GM23338 (cell line): ENCODE results near the gene CTBP2. TPM values are rescaled to one million over a fixed set of nuclear protein-coding genes. Genes with fewer than 3 reads are reported as not detected.
A peak's percentile ranks its signal among the peaks of the same experiment; 100 is the strongest.

Experiments
- ATAC-seq: fragments of 200-7000 bp; cut with Tn5 transposase; 3 replicates; pipeline ENCODE4 v1.9.1; 2020
- DNase-seq: peaks from one replicate; pipeline ENCODE4 v3.0.0-alpha.2; 2015; ENCODE audit warnings: low spot score
- H2AFZ ChIP-seq: fragments of 200-600 bp; sonication (generic); 2 replicates; pipeline ENCODE4 v1.8.0; 2016; ENCODE audit warnings: antibody characterized with exemption, mild to moderate bottlenecking, moderate library complexity
- H3F3A ChIP-seq: fragments of 200-600 bp; sonication (generic); replicated peaks from 2 replicates; pipeline ENCODE4 v1.8.0; 2017; ENCODE audit warnings: antibody characterized with exemption, mixed run types, low read depth
- H3K27ac ChIP-seq: fragments of 200-600 bp; sonication (generic); 2 replicates; pipeline ENCODE4 v1.6.1; 2016; ENCODE audit warnings: low read depth
- H3K27me3 ChIP-seq: fragments of 200-600 bp; sonication (generic); 2 replicates; pipeline ENCODE4 v1.8.0; 2016; ENCODE audit warnings: mild to moderate bottlenecking, mixed run types, moderate library complexity; ENCODE audit not compliant: insufficient read depth
- H3K36me3 ChIP-seq: fragments of 200-600 bp; sonication (generic); 2 replicates; pipeline ENCODE4 v1.8.0; 2016; ENCODE audit warnings: mild to moderate bottlenecking; ENCODE audit not compliant: insufficient read depth
- H3K4me1 ChIP-seq: fragments of 200-600 bp; sonication (generic); 2 replicates; pipeline ENCODE4 v1.8.0; 2016; ENCODE audit warnings: mild to moderate bottlenecking, moderate library complexity; ENCODE audit not compliant: insufficient read depth
- H3K4me2 ChIP-seq: fragments of 200-600 bp; sonication (generic); 2 replicates; pipeline ENCODE4 v1.7.1; 2017; ENCODE audit warnings: mixed run types
- H3K4me3 ChIP-seq: fragments of 200-600 bp; sonication (generic); 2 replicates; pipeline ENCODE4 v1.6.1; 2016; ENCODE audit warnings: mixed run types
- H3K79me2 ChIP-seq: fragments of 200-600 bp; sonication (generic); replicated peaks from 2 replicates; pipeline ENCODE4 v1.8.0; 2017; ENCODE audit warnings: mild to moderate bottlenecking; ENCODE audit not compliant: insufficient read depth
- H3K9me2 ChIP-seq: fragments of 200-600 bp; sonication (generic); 2 replicates; pipeline ENCODE4 v1.8.0; 2017; ENCODE audit not compliant: insufficient read depth
- H4K20me1 ChIP-seq: fragments of 200-600 bp; sonication (generic); replicated peaks from 2 replicates; pipeline ENCODE4 v1.8.0; 2017; ENCODE audit warnings: mild to moderate bottlenecking; ENCODE audit not compliant: insufficient read depth
- H3K27ac Mint-ChIP-seq: 2 replicates; pipeline ENCODE4 v1.8.0; 2020; ENCODE audit warnings: inconsistent platforms, mild to moderate bottlenecking, moderate library complexity, mixed read lengths
- H3K27me3 Mint-ChIP-seq: 3 replicates; pipeline ENCODE4 v1.8.0; 2022; ENCODE audit warnings: low read depth, mild to moderate bottlenecking, moderate library complexity, mixed read lengths, inconsistent platforms; ENCODE audit not compliant: insufficient read depth, poor library complexity
- H3K36me3 Mint-ChIP-seq: 3 replicates; pipeline ENCODE4 v1.8.0; 2021; ENCODE audit warnings: low read depth, mild to moderate bottlenecking, inconsistent platforms, moderate library complexity, mixed read lengths
- H3K4me1 Mint-ChIP-seq: 3 replicates; pipeline ENCODE4 v1.8.0; 2020; ENCODE audit warnings: mild to moderate bottlenecking, inconsistent platforms, mixed read lengths
- H3K4me3 Mint-ChIP-seq: 3 replicates; pipeline ENCODE4 v1.8.0; 2021; ENCODE audit warnings: moderate library complexity, mild to moderate bottlenecking, inconsistent platforms, mixed read lengths
- H3K9me3 Mint-ChIP-seq: 3 replicates; pipeline ENCODE4 v1.8.0; 2020; ENCODE audit warnings: moderate library complexity, mild to moderate bottlenecking, inconsistent platforms, mixed read lengths
- CTCF ChIP-seq, 2 experiments: fragments of 200-600 bp in 1 of 2; sonication (generic) in 1 of 2; conservative IDR thresholded peaks; 2 replicates each; pipeline versions ENCODE4 v1.5.1 to v1.6.1; 2016 to 2017; ENCODE audit warnings: antibody characterized with exemption in 2 of 2, low read depth in 2 of 2, mild to moderate bottlenecking in 2 of 2, moderate library complexity in 1 of 2
- JUNB ChIP-seq: IDR thresholded peaks from one replicate; pipeline ENCODE4 v1.6.1; 2016; ENCODE audit warnings: antibody characterized with exemption; ENCODE audit not compliant: unreplicated experiment
- POLR2AphosphoS5 ChIP-seq: IDR thresholded peaks from 2 replicates; pipeline ENCODE4 v1.6.1; 2016; ENCODE audit warnings: antibody characterized with exemption, low read depth
- REST ChIP-seq: IDR thresholded peaks from one replicate; pipeline ENCODE4 v1.6.1; 2018; ENCODE audit warnings: antibody characterized with exemption; ENCODE audit not compliant: unreplicated experiment
- STAT1 ChIP-seq: IDR thresholded peaks from one replicate; pipeline ENCODE4 v1.6.1; 2016; ENCODE audit warnings: antibody characterized with exemption; ENCODE audit not compliant: unreplicated experiment
- ZNF331 ChIP-seq: fragments of 250-450 bp; sonication (Bioruptor Pico); IDR thresholded peaks from 2 replicates; pipeline ENCODE4 v1.5.0; 2020; ENCODE audit warnings: low read depth, mild to moderate bottlenecking, moderate library complexity
- polyA plus RNA-seq: library from polyadenylated mRNA; unstranded; fragments of >200 nt; fragmentation: Nextera tagmentation; extraction: Ambion mirVana; gene quantifications from 2 replicates; pipeline ENCODE4 v1.2.1, GENCODE V29; 2016
- total RNA-seq: library from RNA; depleted of rRNA; stranded (reverse); fragments of >200 nt; shearing (Covaris generic); gene quantifications from 2 replicates; pipeline ENCODE4 v1.2.3, GENCODE V29; 2014
- TF ChIP-seq, protein P1 (sequence below): IDR thresholded peaks from 2 replicates; pipeline ENCODE4 v1.6.1; 2016; ENCODE audit warnings: antibody characterized with exemption

Gene CTBP2
- total and polyA plus RNA-seq, 2 experiments from 2014 or later: 133 to 265 TPM

DNA sequence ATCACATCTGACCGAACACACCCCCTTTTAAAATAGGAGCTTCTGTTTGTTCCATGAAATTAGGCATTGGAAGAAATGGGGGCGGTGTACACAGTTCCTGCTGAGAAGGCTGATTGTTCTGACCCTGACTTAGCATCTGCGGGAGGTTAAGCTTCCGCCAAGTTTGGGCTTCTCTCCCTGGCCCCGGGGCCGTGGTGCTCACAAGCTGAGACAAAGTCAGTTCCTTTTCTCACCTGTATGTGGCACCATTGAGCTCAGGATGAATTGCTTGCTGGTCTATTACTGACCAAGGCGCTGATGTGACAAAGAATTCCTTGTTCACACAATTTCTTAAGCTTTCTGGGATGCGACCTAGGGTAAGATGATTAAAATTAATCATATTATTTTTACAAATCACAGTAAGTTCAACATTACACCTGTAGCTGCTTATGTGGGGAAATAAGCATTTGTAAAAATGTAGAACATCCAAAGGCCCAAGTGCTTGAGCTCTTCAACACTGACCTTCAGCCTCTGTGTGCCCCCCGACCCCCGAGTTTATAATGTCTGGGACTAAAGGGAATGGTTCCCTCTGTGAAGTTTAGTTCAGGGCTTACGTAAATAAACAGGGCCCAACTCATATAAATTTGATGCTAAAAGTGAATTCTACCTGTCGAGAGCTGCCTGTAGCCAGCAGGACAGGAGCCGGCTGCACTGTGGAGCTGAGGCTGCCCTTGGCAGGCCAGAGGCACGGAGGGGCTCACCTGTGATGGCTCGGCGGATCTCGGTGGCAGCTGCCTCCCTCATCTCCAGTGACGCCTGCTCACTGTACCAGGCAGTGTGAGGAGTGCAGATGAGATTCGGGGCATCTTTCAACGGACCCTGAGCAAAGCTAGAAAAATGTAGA, 167.7 kb downstream of the CTBP2 start:
- DNase-seq (peak; percentile 83), ATAC-seq (peak; percentile 68)
- Histone ChIP-seq H2AFZ (no peak overlapping the region), H3K36me3 (peaks cover 50% of the 10 kb centered on the region), H3K4me3 (no peak overlapping the region), H3K4me2 (no peak overlapping the region), H3K27ac (peak overlapping the region; percentile 18; the same call in 1 of the 2 replicates), H3K79me2 (peaks cover 5% of the 10 kb centered on the region; the same call in 1 of the 2 replicates), H4K20me1 (peaks cover 43% of the 10 kb centered on the region), H3K27me3 (no peaks in the 10 kb centered on the region), H3K9me2 (no peaks in the 10 kb centered on the region), H3F3A (peaks cover 56% of the 10 kb centered on the region), H3K4me1 (no peaks in the 10 kb centered on the region; the same call in 1 of the 2 replicates)
- H3K9me3 Mint-ChIP-seq: no peaks in the 10 kb centered on the region; the same call in 2 of the 3 replicates
- TF ChIP-seq, protein P1, sequence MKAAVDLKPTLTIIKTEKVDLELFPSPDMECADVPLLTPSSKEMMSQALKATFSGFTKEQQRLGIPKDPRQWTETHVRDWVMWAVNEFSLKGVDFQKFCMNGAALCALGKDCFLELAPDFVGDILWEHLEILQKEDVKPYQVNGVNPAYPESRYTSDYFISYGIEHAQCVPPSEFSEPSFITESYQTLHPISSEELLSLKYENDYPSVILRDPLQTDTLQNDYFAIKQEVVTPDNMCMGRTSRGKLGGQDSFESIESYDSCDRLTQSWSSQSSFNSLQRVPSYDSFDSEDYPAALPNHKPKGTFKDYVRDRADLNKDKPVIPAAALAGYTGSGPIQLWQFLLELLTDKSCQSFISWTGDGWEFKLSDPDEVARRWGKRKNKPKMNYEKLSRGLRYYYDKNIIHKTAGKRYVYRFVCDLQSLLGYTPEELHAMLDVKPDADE: no peak
- TF ChIP-seq CTCF (conservative IDR thresholded peaks at IDR 0.05; ENCODE audit: low read depth in 2 of 2): peak; percentile 64 to 65
- peaks cover 2% of the 10 kb centered on the region; the same call in 1 of the 3 replicates for H3K4me1 Mint-ChIP-seq
- peak overlapping the region; percentile 75 for H3K27ac Mint-ChIP-seq
- no peak overlapping the region for H3K4me3 Mint-ChIP-seq
- H3K27me3 Mint-ChIP-seq: peaks cover 61% of the 10 kb centered on the region
- H3K36me3 Mint-ChIP-seq: peaks cover 97% of the 10 kb centered on the region

- Histone ChIP-seq H3K36me3 (peaks cover 53% of the 10 kb centered on the region), H3K4me1 (no peaks in the 10 kb centered on the region; the same call in 1 of the 2 replicates), H4K20me1 (peaks cover 43% of the 10 kb centered on the region), H3K79me2 (peaks cover 5% of the 10 kb centered on the region; the same call in 1 of the 2 replicates), H3K27me3 (no peaks in the 10 kb centered on the region), H3K9me2 (no peaks in the 10 kb centered on the region), H3K4me3 (no peak overlapping the region), H3K27ac (peak overlapping the region; percentile 59; the same call in 1 of the 2 replicates), H3K4me2 (no peak overlapping the region), H3F3A (peaks cover 53% of the 10 kb centered on the region), H2AFZ (no peak overlapping the region)
- H3K27ac Mint-ChIP-seq: no peak overlapping the region; the same call in 1 of the 2 replicates
- peaks cover 93% of the 10 kb centered on the region for H3K36me3 Mint-ChIP-seq
- ATAC-seq (no peak), DNase-seq (no peak)
- peaks cover 58% of the 10 kb centered on the region for H3K27me3 Mint-ChIP-seq
- H3K4me1 Mint-ChIP-seq: no peaks in the 10 kb centered on the region
- H3K9me3 Mint-ChIP-seq: no peaks in the 10 kb centered on the region; the same call in 2 of the 3 replicates
- H3K4me3 Mint-ChIP-seq: no peak overlapping the region
- TF ChIP-seq CTCF (conservative IDR thresholded peaks at IDR 0.05; ENCODE audit: low read depth in 2 of 2) (no peak), STAT1 (no peak), ZNF331 (CRISPR knock-in tag) (no peak), REST (no peak), POLR2AphosphoS5 (no peak), JUNB (no peak)
Observed at GRCh38 chr10:124991835-124992234, 168.5 kb downstream of the CTBP2 start.
